ENCODE data around the gene GARRE1.

Gene GARRE1

DNA sequence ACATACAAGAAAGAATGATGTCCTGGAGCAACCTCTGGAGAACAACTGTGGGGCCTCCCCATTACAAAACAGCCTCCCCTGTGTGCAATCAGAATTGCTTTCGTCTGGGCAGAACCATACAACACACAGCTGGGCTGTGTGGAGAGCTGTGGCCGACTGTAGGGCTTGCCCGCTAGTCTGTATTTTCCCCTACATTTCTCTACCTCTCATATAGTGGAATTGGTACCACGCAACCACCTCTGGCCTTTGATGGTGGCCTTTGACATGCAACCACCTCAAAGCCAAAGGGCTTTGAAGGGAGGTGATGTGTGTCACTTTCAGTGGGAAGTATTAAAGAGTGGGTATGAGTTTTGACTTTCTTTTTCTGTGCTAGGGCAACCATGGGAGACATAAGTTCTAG is 34.0 kb downstream of the GARRE1 start:
- no peak for DNase-seq (ENCODE audit: low read depth, low spot score)

DNA sequence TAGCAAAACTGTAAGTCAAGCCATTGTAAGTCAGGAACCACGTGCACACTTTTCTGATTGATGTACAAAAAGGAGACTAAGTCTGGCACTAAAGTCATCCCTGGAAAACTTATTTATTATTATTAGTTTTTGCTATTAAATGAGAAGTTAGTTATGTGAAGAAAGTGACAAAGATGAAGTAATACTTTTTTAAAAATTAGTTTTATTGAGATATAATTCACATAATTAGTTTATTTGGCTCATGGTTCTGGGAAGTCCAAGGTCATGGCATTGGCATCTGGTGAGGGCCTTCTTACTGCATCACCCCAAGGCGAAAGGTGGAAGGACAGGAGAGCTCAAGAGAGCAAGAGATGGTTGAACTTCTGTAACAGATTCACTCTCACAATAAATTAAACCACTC is 36.9 kb downstream of the GARRE1 start:
- DNase-seq (ENCODE audit: low read depth, low spot score) = no peak

DNA sequence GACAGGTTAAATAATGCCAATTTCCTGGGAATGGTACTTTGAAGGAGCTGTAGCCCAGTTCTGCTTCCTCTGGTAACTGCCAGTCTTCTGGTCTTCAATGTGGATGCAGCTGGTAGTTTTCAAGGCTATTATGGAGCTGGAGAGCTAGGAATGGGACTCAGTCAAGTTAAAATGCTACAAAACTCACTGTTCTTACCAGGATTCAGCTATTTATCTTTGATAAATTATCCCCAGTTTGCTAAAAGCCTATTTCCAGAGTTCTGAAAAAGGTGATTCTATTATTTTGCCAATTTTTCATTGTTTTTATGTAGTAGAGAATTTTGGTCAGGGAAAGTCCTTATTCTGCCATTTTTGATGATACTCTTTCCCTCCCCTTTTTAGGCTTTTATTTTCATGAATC is 40.7 kb downstream of the GARRE1 start:
- no peak for DNase-seq (ENCODE audit: low read depth, low spot score)

DNA sequence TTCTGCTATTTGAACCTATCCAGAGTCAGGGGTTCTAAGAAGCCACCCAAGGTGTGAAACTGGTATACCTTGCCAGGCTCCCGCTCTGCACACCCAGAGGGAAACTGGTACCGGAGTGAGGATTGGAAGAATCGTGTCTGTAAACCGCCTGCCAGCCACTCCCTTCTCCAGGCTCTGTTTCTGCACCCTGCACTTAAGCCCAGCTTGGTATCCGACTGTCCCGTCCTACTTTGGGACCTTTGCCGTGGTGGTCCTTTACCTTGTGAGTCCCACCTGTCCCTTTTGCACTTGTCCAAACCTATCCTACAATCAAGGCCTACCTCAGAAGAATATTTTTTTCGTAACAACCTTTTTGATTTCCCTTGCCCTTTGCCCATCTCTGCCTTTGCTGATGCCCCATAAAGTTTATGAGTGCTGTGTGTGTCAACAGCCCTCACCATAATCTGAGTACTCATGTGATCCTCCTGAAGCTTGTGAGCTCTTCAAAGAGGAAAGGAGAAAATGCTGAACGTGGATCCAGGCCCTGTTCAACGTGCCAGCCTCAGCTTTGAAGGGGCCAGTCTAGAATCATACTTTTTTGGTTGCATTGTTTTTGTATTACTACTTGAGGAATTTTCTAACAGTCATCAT is 44.7 kb downstream of the GARRE1 start:
- DNase-seq (ENCODE audit: low read depth, low spot score) = no peak

DNA sequence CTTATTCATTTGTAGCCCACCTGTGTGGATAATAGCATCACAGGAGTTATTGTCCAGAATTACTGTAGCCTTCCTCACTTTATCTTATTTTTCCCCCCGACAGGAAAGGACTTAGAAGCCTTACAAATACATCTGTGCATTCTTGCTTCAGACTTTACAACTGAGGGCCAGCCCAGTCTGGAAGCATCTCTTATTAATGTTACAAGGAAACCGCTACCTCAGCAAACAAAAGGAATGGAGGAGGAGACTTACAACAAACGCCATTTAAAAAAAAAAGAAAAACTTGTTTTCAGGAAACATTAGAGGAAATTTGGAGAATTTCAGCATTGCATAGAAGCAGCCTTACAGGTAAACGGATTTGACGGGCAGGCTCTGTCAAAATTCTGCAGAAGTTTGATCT is 45.2 kb downstream of the GARRE1 start:
- no peak for DNase-seq (ENCODE audit: low read depth, low spot score)

DNA sequence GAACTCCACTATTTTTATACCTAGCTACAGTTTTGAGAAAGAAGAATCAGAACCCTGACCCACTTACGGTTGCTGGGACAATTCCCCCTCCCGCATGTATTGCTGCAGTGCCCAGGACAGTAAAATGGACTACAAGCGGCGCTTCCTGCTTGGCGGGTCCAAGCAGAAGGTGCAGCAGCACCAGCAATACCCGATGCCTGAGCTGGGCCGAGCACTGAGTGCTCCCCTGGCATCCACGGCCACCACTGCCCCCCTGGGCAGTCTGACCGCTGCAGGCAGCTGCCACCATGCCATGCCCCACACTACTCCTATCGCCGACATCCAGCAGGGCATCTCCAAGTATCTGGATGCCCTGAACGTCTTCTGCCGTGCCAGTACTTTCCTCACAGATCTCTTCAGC is 46.0 kb downstream of the GARRE1 start:
- no peak for DNase-seq (ENCODE audit: low read depth, low spot score)

DNA sequence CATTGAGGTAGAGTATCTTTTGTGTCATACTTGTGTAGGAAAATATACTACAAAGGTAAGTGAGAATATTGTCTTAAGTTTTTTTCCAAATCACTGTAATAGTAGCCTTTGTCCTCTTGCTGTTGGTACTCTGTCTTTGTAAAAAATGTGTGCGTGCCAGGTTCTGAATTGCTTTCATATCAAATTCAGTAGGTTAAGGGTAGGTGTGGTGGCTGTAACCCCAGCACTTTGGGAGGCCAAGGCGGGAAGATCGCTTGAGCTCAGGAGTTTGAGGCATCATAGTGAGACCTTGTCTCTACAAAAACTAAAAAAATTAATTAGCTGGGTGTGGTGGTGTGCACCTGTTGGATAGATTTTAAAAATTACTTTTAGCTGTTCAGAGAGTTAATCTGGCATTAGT is 46.6 kb downstream of the GARRE1 start:
- no peak for DNase-seq (ENCODE audit: low read depth, low spot score)
